Rectal smooth muscle tissue (tissue), 1 donor: ENCODE results near the gene GALNT13.

Experiments
- H3K27ac ChIP-seq: one replicate; pipeline ENCODE4 v1.7.0; 2013; ENCODE audit warnings: low read depth, low read length, inconsistent platforms
- H3K27me3 ChIP-seq: one replicate; pipeline ENCODE4 v1.7.0; 2013; ENCODE audit warnings: low read length; ENCODE audit not compliant: control insufficient read depth, insufficient read depth
- H3K36me3 ChIP-seq: one replicate; pipeline ENCODE4 v1.7.0; 2013; ENCODE audit warnings: low read length; ENCODE audit not compliant: control insufficient read depth, insufficient read depth
- H3K4me1 ChIP-seq: one replicate; pipeline ENCODE4 v1.7.0; 2013; ENCODE audit warnings: low read length; ENCODE audit not compliant: control insufficient read depth, insufficient read depth
- H3K4me3 ChIP-seq: one replicate; pipeline ENCODE4 v1.7.0; 2013; ENCODE audit warnings: low read length
- H3K9ac ChIP-seq: one replicate; pipeline ENCODE4 v1.7.0; 2013; ENCODE audit warnings: low read length

The GALNT13 gene

DNA sequence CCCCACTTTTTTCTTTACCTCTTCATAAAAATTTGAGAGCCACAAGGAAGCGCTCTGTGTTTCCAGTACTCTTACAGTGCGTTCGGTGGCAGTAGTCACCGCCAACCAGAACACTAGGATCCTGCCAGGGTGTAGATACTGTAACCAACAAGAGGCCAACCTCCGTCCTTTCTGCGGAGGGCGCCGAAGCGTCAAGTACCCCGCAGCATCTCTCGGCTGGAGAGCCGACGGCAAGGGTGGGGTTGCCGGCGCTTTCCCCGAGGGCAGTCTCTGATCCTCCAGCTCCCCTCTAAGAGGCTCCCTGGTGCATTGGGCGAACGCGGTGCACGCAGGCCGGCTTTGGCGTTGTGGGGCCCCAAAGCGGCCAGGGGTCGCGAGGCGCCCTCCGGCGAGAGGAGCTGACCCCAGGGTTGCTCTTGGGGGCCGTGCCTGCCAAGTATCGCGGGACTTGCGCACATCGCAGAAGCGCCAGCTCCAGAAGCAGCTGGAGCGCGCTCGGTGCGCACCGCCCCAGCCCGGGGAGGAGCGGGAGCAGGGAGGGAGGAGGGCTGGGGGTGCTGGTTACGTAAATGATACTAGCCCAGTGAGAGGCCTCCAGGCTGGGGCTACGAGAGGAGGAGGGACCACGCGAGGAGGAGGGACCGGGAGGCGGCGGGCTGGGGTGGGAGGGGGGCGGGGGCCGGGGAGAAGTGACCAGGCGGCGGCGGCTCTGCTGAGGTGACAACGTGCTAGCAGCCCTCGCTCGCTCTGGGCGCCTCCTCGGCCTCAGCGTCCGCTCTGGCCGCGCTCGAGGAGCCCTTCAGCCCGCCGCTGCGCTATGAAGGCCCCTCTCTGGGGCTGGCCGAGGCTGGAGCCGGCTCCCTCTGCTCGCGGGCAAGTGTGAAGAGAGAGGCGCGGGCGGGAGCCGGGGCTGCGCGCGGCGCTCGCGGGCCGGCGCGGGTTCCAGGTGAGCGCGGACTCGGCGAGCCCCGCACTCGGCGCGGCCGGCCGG is at the start of gene GALNT13:
Gene GALNT13, plus strand, starts transcription at position 692 of the 991 bp plus-strand sequence.
- Histone ChIP-seq H3K9ac (no peak within 1 kb of the TSS), H3K36me3 (no peaks in the 10 kb centered on the region), H3K4me1 (no peaks in the 10 kb centered on the region), H3K4me3 (peak within 1 kb of the TSS; percentile 39), H3K27me3 (peaks cover 3% of the 10 kb centered on the region), H3K27ac (no peak within 1 kb of the TSS)

DNA sequence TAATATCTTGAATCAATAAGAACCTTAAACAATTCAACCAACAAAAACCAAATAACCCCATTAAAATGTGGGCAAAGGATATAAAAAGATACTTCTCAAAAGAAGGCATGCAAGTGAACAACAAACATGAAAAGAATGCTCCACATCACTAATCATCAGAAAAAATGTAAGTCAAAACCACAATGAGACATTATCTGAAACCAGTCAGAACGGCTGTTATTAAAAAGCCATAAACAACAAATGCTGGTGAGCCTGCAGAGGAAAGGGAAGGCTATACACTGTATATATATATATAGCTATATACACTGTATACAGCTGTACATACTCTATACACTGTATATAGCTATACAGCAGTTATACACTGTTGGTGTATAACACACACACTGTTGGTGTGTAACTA is 47.8 kb upstream of the GALNT13 start:
- Histone ChIP-seq H3K27me3 (no peaks in the 10 kb centered on the region), H3K4me3 (no peak overlapping the region), H3K4me1 (no peaks in the 10 kb centered on the region), H3K36me3 (no peaks in the 10 kb centered on the region), H3K9ac (no peak overlapping the region), H3K27ac (no peak overlapping the region)

DNA sequence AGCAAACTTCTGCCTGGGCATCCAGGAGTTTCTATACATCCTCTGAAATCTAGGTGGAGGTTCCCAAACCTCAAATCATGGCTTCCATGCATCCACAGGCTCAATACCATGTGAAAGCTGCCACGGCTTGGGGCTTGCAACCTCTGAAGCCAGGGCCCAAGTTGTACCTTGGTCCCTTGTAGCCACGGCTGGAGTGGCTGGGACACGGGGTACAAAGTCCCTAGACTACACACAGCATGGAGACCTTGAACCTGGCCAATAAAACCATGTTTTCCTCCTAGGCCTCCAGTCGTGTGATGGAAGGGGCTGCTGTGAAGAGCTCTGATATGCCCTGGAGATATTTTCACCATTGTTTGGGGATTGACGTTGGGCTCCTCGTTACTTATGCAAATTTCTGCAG is 43.4 kb upstream of the GALNT13 start:
- no peak overlapping the region for H3K27ac ChIP-seq
- H3K9ac ChIP-seq = no peak overlapping the region
- no peaks in the 10 kb centered on the region for H3K27me3 ChIP-seq

DNA sequence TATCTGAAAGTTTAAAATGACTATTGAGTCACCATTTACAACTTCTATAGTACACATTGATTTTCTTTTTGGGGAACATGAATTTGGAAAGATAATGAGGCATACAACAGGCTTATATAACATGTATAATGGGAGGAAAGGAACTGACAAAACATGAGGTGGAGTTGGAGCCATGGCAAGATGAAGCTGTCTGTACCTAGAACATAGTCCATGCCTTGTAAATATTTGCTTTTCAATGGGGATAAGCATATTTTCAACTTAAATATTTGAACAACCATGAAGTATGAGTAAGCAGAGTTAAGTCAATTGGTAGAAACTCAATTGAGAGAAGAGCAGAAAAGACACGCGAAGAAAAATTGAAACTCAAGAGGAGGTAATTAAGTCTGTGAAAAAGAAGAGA is 37.1 kb upstream of the GALNT13 start:
- Histone ChIP-seq H3K4me1 (no peaks in the 10 kb centered on the region), H3K36me3 (no peaks in the 10 kb centered on the region), H3K27ac (no peak overlapping the region), H3K27me3 (no peaks in the 10 kb centered on the region), H3K9ac (no peak overlapping the region), H3K4me3 (no peak overlapping the region)

More for the DNA sequence above, 43.4 kb upstream of the GALNT13 start:
- Histone ChIP-seq H3K4me1 (no peaks in the 10 kb centered on the region), H3K36me3 (no peaks in the 10 kb centered on the region), H3K4me3 (no peak overlapping the region)

DNA sequence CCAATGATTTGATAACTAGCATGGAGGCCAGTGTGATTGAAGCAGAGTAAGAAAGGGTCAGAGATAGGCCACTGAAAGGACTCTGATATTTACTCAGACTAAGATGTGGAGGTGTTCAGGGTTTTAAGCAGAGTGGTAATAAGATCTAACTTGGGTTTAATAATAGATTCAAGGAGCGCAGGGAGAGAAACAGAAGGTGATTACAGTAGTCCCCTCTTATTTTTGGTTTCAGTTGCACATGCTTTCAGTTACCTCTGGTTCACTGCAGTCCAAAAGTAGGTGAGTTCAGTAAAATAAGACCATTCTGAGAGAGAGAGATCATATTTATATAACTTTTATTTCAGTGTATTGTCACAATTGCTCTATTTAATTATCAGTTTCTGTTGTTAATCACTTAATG is 13.5 kb upstream of the GALNT13 start:
- Histone ChIP-seq H3K4me3 (no peak overlapping the region), H3K9ac (no peak overlapping the region), H3K27me3 (no peaks in the 10 kb centered on the region), H3K4me1 (no peaks in the 10 kb centered on the region), H3K36me3 (no peaks in the 10 kb centered on the region), H3K27ac (no peak overlapping the region)

DNA sequence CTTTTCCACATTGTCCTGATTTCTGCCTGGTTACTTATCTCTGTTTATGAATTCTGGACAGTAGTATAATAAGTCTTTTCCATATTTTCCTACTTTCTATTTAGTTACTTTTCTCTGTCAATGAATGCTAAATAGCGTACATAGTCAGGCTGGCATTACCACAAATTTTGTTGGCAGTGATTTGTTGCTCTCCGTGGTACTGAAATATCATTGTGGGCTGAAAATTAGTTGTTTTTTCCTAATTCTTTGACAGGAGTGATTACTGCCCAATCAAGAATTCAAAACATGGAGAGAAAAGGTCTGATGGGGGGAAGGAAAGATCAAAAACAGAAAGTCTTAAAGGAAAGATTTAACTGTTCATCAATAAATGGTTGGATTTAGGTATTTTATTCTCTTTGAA is 7.7 kb upstream of the GALNT13 start:
- Histone ChIP-seq H3K27ac (no peak overlapping the region), H3K4me1 (no peaks in the 10 kb centered on the region), H3K36me3 (no peaks in the 10 kb centered on the region), H3K27me3 (no peaks in the 10 kb centered on the region), H3K9ac (no peak overlapping the region), H3K4me3 (no peak overlapping the region)

DNA sequence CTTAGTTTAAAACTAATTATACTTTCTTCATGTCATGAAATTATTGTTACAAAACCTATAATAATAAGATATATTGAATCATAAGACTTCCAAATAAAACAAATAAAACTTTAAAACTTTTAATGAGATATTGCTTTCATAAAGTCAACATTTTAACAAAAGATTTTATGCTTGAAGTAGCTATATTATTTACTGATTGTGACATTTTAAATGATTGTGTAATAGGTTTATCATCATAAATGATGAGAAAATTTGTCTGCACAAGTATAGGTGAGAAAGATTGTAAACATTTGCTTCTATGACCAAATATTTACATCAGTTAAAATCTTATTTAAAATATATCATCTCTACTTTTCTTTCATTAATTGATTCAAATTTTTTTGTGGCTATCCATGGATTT is 5.1 kb upstream of the GALNT13 start:
- Histone ChIP-seq H3K36me3 (no peaks in the 10 kb centered on the region), H3K4me3 (no peak overlapping the region), H3K4me1 (no peaks in the 10 kb centered on the region), H3K27ac (no peak overlapping the region), H3K9ac (no peak overlapping the region), H3K27me3 (no peaks in the 10 kb centered on the region)

DNA sequence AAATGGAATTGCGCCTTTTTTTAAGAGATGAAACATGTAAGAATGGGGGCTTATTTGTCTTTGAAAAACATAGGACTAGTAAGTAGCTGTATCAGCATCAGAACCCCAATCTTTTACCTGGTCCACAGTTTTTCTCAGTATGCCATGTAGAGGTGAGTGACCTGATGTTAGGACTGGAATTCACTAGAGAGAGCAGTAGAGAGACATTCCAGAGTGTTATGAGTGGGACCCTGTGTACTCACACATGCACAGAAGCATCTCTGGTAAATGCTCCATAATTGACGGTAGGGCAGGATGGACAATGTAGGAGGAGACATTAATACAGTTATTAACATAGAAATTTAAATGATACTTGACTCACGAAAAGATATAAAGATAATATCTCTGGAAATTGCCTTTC is 1.4 kb upstream of the GALNT13 start:
- no peak overlapping the region for H3K27ac ChIP-seq
- no peaks in the 10 kb centered on the region for H3K4me1 ChIP-seq
- H3K36me3 ChIP-seq = no peaks in the 10 kb centered on the region
- no peak overlapping the region for H3K9ac ChIP-seq
- H3K27me3 ChIP-seq = peaks cover 3% of the 10 kb centered on the region
- H3K4me3 ChIP-seq = no peak overlapping the region

DNA sequence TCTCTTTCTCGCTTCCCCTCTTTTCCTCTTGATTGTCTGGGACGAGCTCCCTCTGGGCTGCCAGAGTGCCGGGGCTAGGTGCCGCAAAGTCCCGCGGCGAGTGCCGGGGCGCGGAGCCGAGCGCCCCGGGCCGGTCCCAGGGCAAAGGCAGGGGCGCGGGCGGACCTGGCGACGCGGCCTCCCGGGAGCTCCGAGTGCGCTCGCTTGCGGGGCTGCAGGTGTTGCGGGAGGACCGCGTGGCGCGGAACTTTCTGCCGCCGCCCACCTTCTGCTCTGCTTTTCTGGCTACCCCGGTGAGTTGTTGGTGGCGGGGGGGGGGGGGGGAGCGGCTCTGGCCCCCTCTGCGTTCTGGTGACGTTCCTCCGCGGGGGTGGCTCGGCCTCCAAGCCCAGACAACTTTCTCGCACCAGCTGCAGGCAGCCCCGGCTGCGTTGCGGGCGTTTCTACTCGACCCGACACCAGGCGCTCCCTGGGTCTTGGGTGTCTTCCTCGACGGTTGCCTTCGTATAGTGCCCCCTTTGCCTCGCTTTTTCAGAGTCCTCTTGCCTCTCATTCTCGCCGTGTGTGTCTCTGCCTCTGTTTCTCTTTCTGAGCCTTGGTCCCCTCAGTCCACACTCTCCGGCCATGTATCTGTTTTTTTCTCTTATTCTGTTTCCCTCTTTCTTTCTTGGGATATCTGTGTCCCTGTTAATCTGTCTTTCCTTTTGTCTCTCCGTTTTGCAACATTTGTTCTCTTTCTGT is 759 bp downstream of the GALNT13 start:
- no peak overlapping the region for H3K27ac ChIP-seq
- H3K36me3 ChIP-seq = no peaks in the 10 kb centered on the region
- no peaks in the 10 kb centered on the region for H3K4me1 ChIP-seq
- H3K9ac ChIP-seq = no peak overlapping the region
- H3K4me3 ChIP-seq = peak overlapping the region; percentile 39
- peaks cover 3% of the 10 kb centered on the region for H3K27me3 ChIP-seq

DNA sequence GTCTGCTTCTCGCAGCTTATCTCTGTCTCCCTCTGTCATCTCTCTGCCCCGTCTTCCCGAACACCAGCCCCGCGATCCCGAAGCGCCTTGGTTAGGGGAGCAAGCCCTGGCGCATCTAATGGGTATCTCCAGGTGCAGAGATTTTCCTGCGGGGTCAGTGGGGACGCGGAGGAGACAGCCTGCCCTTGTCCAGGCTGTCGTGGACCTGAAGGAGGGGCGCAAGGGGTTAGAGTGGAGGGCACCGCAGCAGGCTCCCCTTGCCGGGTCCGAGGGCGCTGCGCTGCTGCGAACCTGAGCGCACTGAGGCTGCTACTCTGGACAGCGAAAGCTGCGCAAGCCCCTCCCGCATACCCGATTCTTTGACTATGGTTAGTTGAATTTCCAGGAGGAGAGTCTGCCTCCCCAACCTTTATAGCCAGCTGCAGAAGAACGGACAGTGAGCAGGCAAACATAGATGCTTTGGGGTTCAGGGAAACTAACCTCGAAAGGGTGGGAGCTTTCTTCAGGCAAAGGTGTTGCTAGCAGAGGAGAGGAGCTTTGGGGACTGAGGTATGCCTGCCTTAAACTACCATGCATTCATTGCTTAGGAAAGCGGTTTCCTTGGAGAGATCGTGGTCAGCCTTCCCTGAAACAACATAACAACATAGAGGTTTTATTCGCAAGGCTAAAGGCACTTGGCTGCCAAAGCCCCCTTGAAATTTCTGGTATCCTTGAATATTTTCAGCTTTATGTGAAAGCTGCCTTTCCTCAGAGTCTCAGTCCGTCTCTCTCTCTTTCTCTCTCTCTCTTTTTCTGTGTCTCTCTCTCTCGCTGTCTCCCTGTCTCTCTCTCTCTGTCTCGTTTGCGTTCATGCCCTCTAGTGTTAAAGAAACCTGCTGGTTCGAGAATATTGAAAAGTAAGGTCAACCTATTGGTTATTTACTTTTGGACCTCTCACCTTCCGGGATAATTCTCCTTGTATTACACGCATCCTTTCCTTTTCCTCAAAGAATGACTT is 1.6 kb downstream of the GALNT13 start:
- no peak overlapping the region for H3K9ac ChIP-seq
- H3K27me3 ChIP-seq = peaks cover 3% of the 10 kb centered on the region
- no peaks in the 10 kb centered on the region for H3K4me1 ChIP-seq
- no peaks in the 10 kb centered on the region for H3K36me3 ChIP-seq
- no peak overlapping the region for H3K4me3 ChIP-seq
- no peak overlapping the region for H3K27ac ChIP-seq

DNA sequence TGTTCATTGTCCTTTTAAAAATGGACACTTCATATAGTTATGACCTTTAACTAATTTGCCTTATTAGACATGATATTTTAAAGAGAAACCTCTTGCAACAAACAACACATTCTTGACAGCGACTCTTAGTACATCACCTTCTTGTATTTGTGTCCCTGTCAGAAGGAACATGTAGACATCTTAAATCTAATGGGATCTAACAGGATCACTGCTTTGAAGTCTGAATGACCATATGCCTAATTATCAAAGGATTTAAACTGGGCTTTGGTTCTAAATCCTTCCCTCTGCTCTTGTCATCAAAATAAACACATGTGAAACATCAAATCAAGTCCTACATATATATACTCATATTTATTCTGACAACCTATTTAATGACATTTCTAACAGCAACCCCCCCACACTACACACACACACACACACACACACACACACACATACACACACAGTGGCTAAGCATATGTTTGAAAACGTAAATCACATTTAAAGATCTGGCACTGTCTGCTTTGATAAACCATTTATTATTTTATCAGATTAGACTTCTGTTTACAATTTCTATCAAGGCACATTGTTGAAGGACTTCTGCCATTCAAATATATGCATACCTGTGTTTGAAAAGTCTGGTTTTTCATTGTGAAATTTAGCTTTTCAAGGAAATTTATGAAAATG is 4.2 kb downstream of the GALNT13 start:
- Histone ChIP-seq H3K9ac (no peak overlapping the region), H3K27me3 (peaks cover 3% of the 10 kb centered on the region), H3K4me1 (no peaks in the 10 kb centered on the region), H3K4me3 (no peak overlapping the region), H3K27ac (no peak overlapping the region), H3K36me3 (no peaks in the 10 kb centered on the region)
